Measurements from ENCODE around the gene FGF2. TPM values are rescaled to one million over a fixed set of nuclear protein-coding genes. Genes with fewer than 3 reads are reported as not detected.
A peak's percentile ranks its signal among the peaks of the same experiment; 100 is the strongest.

The FGF2 gene
- total RNA-seq, 1 experiment from 2014 or later, result 4.1 TPM

DNA sequence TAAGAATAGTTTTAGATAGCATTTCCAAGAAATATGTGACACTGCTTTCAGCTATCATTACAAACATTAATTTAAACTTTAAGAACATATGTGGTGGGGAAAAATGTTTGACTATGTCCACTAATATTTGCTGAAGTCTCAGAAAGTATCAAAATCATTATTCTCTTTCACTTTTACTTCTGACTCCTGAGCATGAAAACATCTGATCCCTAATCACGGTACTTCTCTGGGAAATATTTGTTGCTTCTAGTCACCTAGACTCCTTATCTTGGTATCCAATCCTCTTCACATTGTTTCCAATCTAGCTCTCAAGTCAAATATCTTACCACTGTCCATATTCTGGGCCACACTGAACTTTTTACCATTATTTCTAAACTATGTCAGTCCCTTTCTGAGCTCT lies 85.0 kb downstream of the FGF2 start:
- CTCF ChIA-PET, result no interaction called here
- no peak overlapping the region for H3K4me3 ChIP-seq (ENCODE audit: low read length)

GRCh38 chr4:122912810-122913575 lies 86.4 kb downstream of the FGF2 start:
- TF ChIP-seq EZH2 (IDR thresholded peaks at IDR 0.05; ENCODE audit: low read length, unreplicated experiment) (no peak), EZH2phosphoT487 (IDR thresholded peaks at IDR 0.05; ENCODE audit: borderline replicate concordance, low read length) (no peak)
- TF ChIP-seq, protein P1, sequence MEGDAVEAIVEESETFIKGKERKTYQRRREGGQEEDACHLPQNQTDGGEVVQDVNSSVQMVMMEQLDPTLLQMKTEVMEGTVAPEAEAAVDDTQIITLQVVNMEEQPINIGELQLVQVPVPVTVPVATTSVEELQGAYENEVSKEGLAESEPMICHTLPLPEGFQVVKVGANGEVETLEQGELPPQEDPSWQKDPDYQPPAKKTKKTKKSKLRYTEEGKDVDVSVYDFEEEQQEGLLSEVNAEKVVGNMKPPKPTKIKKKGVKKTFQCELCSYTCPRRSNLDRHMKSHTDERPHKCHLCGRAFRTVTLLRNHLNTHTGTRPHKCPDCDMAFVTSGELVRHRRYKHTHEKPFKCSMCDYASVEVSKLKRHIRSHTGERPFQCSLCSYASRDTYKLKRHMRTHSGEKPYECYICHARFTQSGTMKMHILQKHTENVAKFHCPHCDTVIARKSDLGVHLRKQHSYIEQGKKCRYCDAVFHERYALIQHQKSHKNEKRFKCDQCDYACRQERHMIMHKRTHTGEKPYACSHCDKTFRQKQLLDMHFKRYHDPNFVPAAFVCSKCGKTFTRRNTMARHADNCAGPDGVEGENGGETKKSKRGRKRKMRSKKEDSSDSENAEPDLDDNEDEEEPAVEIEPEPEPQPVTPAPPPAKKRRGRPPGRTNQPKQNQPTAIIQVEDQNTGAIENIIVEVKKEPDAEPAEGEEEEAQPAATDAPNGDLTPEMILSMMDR (conservative IDR thresholded peaks at IDR 0.05; ENCODE audit: low read depth, low read length), result no peak
- intact Hi-C loops (cut with micrococcal nuclease), result loop anchor here (1.0 kb wide), 1 partner anchor 15 kb away; no protein-coding TSS in a partner anchor
- CTCF ChIA-PET, result interaction anchor here (2.3 kb wide), 1 partner anchor 155 kb away, joined by 27 read pairs; no protein-coding TSS in a partner anchor
- no peaks in the 10 kb centered on the region for H3F3A ChIP-seq (ENCODE audit: low read length, unreplicated experiment)
- ATAC-seq, result peak; percentile 53
- H3K79me2 ChIP-seq (ENCODE audit: low read length), result no peaks in the 10 kb centered on the region
- H3K36me3 ChIP-seq (ENCODE audit: low read depth, low read length), result no peaks in the 10 kb centered on the region; the same call in 1 of the 2 replicates
- H4K20me1 ChIP-seq (ENCODE audit: low read length), result no peaks in the 10 kb centered on the region
- H3K4me1 ChIP-seq (ENCODE audit: insufficient read depth, low read length), result peaks cover 23% of the 10 kb centered on the region
- H3K27me3 ChIP-seq (ENCODE audit: low read length), result no peaks in the 10 kb centered on the region
- BruUV-seq (replicated peaks), result TSS peak; percentile 74
- H2AFZ ChIP-seq (ENCODE audit: low read length), result no peak overlapping the region
- no peaks in the 10 kb centered on the region for H3K9me2 ChIP-seq (replicated peaks; ENCODE audit: low read length)
- DNase-seq, result peak; percentile 39
- no peak overlapping the region for H3K9ac ChIP-seq (ENCODE audit: low read length)
- H3K4me2 ChIP-seq (ENCODE audit: low read length), result peak overlapping the region; percentile 20; the same call in 1 of the 2 replicates
- H3K9me3 ChIP-seq (ENCODE audit: low read length), result no peaks in the 10 kb centered on the region
- POLR2A ChIA-PET (ENCODE audit: unreplicated experiment), result no interaction called here
- H3K27ac ChIP-seq (ENCODE audit: low read length), result peak overlapping the region; percentile 51
- H3K4me3 ChIP-seq (ENCODE audit: low read length), result no peak overlapping the region

More for the DNA sequence above, 85.0 kb downstream of the FGF2 start:
- ATAC-seq, result no peak
- Histone ChIP-seq H3F3A (ENCODE audit: low read length, unreplicated experiment) (no peaks in the 10 kb centered on the region), H4K20me1 (ENCODE audit: low read length) (no peaks in the 10 kb centered on the region), H3K9ac (ENCODE audit: low read length) (no peak overlapping the region), H3K27me3 (ENCODE audit: low read length) (no peaks in the 10 kb centered on the region), H3K4me1 (ENCODE audit: insufficient read depth, low read length) (peaks cover 18% of the 10 kb centered on the region), H3K9me2 (replicated peaks; ENCODE audit: low read length) (no peaks in the 10 kb centered on the region), H3K27ac (ENCODE audit: low read length) (no peak overlapping the region), H3K9me3 (ENCODE audit: low read length) (no peaks in the 10 kb centered on the region), H3K4me2 (ENCODE audit: low read length) (no peak overlapping the region), H3K36me3 (ENCODE audit: low read depth, low read length) (no peaks in the 10 kb centered on the region; the same call in 1 of the 2 replicates), H2AFZ (ENCODE audit: low read length) (no peak overlapping the region), H3K79me2 (ENCODE audit: low read length) (no peaks in the 10 kb centered on the region)
- POLR2A ChIA-PET (ENCODE audit: unreplicated experiment), result no interaction called here
- TF ChIP-seq EZH2phosphoT487 (IDR thresholded peaks at IDR 0.05; ENCODE audit: borderline replicate concordance, low read length) (no peak), EZH2 (IDR thresholded peaks at IDR 0.05; ENCODE audit: low read length, unreplicated experiment) (no peak)
- TF ChIP-seq, protein P1 (conservative IDR thresholded peaks at IDR 0.05; ENCODE audit: low read depth, low read length), result no peak
- DNase-seq, result no peak
- no TSS peak for BruUV-seq (replicated peaks)
- intact Hi-C loops (cut with micrococcal nuclease), result no loop called here
